Measurements from ENCODE around the gene SMPD3.
A peak's percentile ranks its signal among the peaks of the same experiment; 100 is the strongest.

The SMPD3 gene

DNA sequence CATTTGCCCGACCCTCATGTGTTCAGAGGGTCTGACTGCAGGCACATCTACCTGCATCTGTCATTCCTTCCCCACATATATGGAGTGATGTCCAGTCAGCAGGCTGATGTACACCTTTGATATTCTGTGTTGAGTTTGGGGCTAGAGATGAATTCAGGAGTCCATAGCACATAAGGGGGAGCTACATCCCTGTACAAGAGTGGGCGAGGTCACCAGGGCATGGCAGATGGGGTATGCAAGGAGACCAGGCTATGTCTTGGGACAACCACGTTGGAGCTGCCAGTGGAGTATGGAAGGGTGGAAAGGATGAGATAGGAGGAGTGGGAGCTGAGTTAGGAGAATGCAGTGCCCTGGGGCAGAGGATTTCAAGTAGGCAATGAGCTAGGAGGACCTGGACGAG is 15.0 kb downstream of the SMPD3 start:
- no peak for DNase-seq (ENCODE audit: low read depth)

DNA sequence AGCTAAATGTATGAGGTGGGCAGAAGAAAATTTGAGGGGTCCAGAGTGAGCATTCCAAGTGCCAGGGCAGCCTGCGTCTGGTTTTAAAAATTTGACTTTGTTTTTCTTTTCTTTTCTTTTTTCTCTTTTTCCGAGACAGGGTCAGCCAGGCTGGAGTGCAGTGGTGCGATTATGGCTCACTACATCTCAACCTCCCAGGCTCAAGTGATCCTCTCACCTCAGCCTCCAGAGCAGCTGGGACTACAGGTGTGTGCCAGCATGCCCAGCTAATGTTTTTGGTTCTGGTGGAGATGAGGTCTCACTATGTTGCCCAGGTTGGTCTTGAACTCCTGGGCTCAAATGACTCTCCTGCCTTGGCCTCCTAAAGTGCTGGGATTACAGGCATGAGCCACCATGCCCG is 15.6 kb downstream of the SMPD3 start:
- no peak for DNase-seq (ENCODE audit: low read depth)

DNA sequence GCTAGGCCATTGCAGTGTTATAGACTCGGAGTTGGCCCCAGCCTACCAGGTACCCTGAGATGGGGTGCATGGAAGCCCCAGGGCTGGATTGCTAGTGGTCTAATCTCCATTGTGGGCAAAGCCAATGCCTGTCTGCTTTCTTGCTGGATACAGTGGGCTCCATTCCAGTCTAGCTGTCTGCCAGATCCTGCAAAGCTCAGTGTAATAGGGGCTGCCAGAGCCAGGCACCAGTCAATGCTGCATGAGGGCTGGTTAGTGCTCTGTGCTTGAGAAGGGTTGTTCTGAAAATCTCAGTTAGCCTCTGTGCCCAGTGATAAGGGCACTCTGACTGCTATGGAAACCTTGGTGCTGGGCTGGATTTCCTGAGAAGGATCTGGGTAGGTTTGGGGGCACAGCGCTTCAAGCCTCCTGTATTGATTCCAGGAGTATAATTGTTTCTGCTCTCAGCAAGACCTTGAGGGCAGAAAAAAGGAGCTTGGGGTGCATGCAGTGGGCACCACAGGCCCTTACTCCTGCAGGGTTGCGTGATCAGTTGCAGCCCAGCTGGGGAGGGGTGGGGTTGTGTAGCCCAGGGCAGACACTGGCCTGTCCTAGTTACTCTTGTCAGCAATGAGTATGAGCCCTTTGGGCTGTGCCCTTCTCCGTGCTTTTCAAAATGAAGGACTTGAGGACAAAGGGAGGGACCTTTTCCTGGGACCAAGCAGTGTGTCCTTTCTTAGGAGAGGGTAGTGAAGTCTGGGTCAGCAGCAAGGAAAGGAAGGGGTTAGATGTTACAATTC is 19.0 kb downstream of the SMPD3 start:
- DNase-seq (ENCODE audit: low read depth) = no peak

DNA sequence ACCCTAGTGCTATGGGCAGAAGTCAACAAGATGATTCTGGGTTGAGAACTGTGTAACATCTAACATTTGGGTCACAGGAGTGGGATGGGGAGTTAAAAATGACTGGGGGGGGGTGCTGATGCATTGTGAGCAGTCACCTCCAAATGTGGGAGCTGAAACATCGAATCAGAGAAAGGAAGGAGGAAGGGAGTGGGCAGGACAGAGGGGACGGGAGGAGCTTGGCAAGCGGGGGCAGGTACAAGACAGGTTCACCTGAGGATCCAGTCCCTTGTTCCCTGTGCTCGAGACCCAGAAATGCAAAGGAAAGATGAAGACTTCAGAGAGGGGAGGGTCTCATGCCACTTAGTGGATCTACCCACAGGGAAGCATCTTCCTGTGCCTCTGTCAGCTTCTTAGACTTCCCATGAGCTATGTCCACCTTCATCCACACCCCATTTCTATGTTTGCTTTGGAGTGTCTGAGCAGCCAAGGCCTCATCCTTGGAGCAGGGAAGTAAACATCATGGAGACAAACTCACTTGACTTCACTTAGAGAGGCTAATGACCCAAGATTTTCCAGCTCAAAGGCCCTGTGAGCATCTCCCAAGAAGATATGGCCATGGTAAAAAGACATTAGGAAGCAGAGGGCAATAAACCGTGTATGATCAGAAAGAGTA is 20.5 kb downstream of the SMPD3 start:
- DNase-seq (ENCODE audit: low read depth) = no peak

DNA sequence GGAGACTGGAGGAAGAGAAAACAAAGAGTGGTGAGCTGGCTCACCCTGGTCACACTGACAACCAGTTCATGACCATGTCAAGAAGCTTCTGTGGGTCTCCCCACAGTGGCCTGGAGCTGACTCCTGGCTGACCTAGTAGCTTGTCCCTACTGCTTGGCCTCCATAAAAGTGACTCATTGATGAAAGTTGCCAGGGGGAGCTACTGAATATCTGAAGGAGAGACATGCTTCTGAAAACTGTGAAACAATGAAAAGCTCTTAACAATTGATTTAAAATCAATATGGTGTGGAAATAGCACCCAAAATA is 22.0 kb downstream of the SMPD3 start:
- peak; percentile 24 for DNase-seq (ENCODE audit: low read depth)

DNA sequence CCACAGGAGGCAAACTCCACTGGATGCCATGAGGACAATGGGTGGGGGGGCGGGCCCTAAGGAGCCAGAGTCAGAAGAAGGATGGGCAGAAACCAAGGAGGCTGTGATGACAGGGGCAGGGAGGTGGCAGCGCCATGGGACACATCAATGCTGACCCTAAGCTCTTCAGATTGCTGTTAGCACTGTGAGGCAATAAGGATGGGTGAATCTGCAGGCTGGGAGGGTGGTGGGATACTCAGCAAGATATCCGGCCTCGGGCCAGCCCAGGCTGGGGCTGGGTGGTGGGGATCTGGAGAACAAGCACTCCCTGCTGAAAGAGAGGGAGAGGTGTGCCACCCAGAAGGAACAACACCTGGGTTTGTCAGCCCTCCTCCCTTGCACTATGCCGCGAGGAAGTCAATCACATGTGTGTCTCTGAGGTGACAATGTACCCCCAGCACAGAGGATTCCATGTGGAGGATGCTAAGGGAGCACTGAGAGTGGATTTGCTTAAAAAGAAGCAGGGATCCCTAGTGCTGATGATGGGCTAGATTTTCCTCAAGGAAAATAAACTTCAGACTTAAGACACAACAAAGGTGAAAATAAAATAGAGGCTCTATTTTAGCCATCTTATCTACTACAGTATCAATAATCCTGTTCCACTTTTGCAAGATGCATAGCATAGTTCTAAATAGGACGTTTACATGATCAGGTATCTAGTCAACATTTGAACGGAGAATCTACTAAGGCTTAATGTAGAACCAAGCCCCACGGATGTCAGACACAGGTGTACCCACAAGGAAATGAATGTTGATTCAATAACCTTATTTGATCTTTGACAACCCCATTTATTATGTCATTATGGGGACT is 22.6 kb downstream of the SMPD3 start:
- DNase-seq (ENCODE audit: low read depth) = no peak

DNA sequence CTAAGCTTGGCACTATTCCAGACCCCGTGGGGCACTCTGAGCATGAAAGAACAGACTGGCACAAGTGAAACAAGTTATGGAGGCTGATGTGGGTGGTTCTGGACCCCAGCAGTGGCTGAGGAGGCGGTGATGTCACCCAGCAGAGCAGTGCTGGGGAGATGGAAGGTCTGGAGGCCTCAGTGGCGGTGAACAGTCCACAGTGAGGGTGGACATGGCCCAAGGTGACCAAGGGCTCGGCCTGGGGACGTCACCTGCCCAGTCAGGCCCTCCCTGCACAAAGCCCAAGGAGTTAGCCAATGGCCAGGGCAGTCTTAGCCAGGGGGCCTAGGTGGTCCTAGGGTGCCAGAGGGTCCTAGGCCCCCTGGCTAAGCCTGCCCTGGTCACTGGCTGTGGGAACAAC is 24.5 kb downstream of the SMPD3 start:
- DNase-seq (ENCODE audit: low read depth) = no peak

DNA sequence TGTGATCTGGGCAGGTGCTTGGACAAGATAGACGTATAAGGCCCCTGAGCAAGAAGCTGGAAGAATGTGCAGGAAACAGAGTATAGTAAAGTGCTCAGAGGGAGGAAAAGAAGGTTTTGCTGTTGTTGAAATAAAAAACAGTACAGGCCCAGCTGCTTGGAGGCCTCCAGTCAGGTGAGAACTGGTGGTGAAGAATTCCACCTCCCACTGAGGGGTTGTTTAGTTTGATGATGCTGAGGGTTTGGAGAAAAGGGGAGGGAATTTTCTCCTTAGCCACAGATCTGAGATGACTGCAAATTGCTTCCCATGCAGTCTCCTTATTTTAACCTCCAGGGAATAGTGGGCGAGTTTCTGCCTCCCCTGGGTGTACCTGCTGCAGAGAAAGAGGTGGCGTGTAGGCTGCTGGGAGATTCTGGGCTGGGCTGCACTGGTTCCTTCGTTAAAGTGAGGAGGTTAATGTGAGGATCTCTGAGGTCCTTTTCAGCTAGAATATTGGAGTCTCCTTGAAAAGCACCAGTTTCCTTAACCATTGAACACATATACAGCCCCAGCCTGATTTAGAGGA is 25.8 kb downstream of the SMPD3 start:
- DNase-seq (ENCODE audit: low read depth) = no peak

DNA sequence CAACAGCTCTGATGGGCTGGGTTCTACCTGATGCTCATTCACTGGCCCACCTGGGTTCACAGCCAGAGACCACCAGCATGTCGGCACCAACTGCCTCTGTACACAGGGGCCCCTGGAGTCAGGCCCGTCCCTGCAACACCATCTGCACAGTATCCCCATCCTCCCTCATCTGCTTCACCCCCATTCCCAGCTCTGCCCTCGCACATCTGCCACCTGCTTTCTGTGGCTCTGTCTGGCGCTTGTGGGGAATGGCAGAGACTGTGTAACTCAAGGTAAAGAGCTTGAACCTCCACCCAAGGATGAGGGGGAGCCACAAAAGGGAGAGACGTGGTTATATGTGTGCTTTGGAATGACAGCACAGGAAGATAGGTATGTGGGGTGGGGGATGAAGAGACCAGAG is 27.2 kb downstream of the SMPD3 start:
- no peak for DNase-seq (ENCODE audit: low read depth)

DNA sequence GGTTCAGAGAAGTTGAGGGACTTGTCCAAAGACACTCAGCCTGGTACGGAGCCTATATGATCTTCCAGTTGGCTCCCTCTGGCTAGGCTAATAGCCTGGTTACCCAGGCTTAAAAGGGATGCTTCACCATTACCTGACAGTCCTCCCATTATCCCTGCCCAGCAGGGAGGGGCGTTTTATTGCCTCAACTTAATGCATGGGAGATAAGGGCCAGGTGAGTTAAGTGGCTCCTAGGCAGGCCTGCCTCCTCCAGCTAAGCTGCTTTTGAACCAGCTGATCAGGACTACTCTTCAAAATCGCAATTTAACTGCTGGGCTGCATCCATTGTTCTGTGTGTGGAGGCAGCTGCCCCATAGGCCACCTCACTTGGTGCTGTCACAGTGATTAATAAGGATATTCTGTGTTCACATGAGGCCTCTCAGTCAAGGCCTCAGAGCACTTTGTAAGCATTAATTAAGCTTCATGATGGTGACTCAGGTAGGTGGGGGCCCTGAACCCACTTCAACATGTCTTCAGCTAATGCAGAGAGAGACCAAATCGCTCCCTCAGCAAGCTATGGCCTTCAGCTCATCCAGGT is 27.9 kb downstream of the SMPD3 start:
- no peak for DNase-seq (ENCODE audit: low read depth)

DNA sequence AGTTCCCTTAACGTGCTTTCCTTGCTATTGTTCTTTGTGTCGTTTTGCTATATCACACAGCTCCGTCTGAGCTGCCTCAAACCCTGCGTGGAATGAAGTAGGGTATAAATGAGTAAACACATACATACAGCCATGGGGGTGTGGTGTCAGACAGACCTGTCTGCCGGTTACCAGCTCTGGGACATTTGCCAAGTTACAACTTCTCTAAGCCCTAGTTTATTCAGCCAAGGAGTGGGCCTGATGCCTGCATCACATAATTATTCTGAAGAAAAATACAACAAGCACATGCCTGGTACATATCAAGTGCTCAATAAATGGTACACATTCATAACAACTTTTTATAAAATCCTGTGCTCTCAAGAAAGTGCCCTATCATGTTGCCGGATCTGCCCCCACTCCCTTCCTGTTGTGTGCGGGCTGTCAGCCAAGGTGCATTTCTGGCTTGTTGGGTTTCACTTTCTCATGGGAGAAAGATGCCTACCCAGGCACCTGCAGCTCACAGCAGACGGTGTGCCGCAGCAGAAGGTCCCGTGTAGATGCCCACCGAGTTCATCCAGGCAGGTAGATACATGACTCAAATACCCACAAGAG is 30.5 kb downstream of the SMPD3 start:
- DNase-seq (ENCODE audit: low read depth) = no peak

DNA sequence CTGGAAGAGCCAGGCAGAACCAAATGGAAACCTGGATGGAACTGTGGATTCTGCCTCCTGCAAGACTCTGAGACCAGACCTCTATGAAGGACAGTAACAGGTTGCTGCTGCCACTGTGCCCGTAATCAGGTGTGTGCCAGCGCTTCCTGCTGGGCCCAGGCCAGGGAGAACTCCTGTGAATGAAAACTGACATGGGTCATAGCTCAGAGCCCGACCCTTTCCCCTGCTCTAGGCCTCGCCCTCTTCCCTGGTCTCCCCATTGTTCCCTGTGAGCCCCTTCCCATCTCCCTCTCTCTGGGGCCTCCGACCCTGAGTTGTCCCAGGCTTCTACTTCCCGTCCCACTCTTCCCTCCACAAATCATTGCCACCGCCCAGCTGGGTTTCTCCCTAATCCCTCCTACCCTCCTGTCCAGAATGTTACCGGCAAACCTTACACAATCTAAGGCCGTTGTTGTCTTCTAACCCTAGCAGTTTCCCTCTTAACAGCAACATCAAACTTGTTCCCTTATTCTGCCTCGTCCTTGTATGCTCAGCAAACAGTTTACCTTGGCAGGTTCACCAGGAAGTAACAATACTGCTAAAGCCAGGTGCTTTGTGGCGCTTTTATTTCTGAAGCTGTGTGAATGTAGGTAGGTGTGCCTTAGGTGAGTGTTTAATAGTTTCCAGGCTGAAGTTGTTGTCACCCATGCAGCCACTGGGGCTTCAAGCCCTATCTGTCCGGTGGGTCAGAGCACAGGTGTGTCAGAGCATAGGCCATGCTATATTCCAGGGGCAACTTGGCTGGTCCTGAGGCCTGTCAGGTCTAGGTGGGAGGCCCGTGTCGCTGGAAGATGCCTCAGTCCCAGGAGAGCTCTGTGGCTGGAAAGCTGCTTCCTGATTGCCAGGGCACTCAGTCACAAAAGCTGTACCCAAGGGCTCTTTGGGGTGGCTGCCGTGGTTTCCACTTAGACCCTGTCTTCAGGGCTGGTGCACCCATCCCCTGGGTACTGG is 32.0 kb downstream of the SMPD3 start:
- DNase-seq (ENCODE audit: low read depth) = no peak

DNA sequence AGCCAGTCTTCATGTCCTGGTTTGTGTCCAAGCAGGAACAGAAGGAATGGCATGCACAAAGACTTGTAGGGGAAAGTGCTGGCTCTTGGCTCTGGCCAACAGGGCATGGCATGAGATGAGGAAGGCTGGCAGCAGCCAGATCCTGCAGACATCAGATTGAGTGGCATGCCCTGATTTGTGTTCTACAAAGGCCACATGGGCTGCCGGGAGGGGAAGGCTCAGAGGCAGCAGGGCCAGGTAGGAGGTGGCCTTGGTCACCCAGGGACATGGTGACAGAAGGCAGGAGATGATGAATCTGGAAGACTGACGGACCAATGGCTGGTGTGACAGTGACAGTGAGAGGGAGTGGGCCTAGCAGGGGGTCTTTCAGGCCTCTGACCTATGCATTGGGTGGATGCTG is 33.7 kb downstream of the SMPD3 start:
- no peak for DNase-seq (ENCODE audit: low read depth)

DNA sequence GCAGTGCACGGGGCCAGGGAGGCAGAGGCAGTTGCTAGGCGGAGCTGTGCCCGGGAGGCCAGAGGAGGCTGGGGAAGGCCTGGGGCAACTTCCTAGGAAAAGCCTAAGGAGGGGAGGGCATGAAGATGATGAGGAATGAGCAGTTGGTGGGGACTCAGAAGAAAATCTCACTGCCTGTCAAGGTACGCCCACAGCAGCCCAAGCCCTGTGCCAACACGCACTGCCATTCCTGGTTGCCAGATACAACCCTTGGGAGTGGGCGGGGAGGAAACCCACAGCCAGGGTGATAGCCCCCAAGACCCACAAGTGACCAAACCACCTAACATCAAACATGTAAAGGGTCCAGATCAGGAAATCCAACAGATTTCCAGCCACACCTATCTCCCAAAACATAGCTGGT is 36.2 kb downstream of the SMPD3 start:
- no peak for DNase-seq (ENCODE audit: low read depth)

DNA sequence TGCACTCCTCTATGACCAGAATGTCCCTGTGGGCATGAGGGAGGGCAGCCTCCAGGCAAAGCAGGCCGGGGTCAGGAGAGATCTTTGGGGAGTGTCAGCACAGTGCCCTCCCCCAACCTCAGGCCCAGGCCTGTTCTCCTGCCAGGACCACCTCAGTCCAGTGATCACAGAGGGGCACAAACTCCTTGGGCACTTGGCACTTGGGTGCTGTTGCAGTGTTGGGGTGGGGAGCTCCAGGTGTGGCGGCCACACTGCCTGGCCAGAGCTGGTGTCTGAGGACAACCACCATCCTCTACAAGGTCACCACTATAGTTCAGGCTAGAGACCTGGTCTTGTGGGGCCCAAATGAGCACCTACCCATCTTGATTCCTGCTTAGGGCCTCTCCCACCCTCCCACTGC is 37.2 kb downstream of the SMPD3 start:
- DNase-seq (ENCODE audit: low read depth) = no peak

DNA sequence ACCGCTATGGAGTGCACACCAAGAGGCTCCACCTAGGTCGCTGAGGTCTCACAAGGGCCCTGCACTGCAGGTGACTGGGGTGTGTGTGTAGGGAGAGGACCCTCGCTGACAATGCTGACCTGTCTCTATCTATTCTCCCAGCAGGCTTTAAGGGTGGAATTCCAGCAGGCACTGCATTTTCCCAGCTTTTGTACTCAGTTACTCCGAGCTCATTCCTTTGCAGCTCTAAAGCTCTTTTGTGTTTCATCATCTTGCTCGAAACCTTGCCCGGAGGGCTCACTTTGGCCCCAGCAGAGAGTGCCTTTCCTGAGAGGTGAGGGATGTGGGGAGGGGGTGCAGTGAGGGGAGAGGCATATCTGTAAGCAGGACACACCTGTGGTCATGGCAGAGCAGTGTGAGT is 39.3 kb downstream of the SMPD3 start:
- DNase-seq (ENCODE audit: low read depth) = no peak

DNA sequence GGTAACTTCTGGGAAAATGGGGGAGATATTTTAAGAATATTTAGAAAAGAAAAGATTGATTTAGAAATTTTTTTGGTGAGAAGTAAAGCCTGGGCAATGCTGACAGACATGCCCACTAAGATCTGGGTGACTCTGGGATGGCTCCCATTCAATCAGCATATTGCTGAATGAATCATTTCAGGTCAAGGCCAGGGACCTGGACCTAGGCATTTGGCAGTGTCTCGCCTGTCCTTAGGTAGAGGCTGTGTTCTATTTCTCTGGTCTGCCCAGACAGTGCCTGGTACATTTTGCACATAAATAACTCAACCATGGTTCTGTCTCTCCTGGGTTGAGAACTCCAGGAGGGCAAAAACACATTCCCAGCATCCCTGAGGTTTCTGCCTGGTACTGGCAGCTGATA is 39.9 kb downstream of the SMPD3 start:
- no peak for DNase-seq (ENCODE audit: low read depth)

DNA sequence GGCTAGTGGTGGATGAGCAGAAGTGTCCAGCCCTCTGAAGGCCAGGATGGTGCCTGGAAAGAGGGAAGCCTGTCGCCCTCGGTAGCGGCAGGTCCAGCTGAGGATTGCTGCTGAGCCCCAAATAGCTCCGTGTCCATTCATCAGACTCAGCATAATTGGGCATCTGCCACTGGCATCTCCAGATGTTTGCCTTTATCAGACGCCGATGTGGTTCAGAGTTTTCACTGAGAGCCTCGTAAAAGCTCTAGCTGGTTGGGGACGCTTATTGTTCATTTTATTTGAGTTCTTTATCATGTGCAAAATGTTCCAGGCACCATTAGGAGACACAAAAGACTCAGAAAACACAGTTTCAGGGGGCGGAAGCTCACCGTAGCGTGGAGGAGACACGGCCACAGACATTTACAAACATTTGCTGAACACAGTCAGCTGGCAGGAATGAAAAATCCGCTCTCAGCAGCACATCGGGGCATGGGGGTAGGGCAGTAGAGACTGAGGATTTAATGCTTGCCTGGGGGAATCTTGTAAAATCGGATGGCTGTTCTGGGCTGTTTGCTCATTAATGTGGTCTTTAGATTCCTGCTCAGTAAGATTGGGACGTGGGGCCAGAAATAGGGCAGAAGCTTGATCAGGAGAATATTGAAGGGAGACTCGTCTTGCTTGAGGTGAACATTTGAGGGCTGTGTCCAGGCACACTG is 41.7 kb downstream of the SMPD3 start:
- peak; percentile 44 for DNase-seq (ENCODE audit: low read depth)

DNA sequence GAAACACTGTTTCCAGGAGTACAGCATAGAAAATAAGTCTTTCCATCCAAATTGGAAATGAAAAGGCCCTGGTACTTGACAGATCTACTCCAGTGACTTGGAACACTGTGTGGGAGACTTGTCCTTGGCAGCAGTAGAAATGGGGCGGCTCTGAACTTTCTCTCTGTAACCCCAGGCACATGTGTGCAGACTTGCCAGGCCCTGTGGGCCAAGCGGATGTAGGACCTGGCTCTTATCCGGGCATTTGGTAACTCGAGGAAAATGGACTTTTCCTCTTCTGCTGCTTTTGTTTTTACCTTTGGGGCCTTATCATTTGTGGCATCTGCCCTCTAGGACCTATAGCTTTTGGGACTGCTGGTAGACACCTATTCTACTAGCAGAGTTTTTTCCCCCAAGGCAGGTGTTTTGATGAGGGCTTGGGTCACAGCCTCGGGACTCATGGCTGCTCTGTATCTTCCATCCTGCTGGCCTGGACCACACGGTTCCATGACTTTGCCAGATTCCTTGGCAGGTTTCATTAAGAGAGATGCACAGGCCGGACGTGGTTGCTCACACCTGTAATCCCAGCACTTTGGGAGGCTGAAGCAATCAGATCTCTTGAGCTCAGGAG is 43.5 kb downstream of the SMPD3 start:
- DNase-seq (ENCODE audit: low read depth) = no peak

DNA sequence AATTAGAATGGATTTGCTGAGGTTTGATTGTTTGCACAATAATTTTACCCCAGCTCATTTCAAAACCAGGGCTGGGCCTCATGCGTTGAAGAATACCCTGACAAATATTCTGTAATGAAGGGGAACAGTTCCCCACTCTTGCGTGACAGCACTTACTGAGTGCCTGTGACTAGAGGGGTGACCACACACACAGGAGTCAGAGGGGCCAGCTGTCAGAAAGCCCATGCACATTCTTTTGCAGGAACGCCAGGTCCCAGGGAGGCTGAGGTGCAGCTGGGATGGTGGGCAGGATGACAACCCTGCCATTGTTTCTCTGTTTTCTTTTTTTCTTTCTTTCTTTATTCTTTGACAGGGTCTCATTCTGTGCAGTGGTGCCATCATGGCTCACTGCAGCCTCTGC is 44.6 kb downstream of the SMPD3 start:
- no peak for DNase-seq (ENCODE audit: low read depth)
